GM18507 (cell line): ENCODE results near the gene APP.

ENCODE experiments used
- DNase-seq: peaks from one replicate; pipeline ENCODE4 v3.0.0; 2011; ENCODE audit warnings: low read depth; ENCODE audit not compliant: insufficient read length; ENCODE audit errors: extremely low spot score
- FAIRE-seq: peaks from 2 replicates; lab custom pipeline; 2011; peaks lifted over from hg19 to GRCh38; lab: Jason Lieb, UNC

The APP gene

GRCh38 chr21:25965951-25966707, 204.4 kb downstream of the APP start:
- DNase-seq: no peak
- no peak for FAIRE-seq

GRCh38 chr21:25964926-25965325, 205.6 kb downstream of the APP start:
- DNase-seq (no peak), FAIRE-seq (no peak)

- FAIRE-seq (no peak), DNase-seq (no peak)
Observed at GRCh38 chr21:25964015-25964414, 206.6 kb downstream of the APP start.

GRCh38 chr21:25963181-25963580, 207.4 kb downstream of the APP start:
- FAIRE-seq: no peak
- DNase-seq: no peak

GRCh38 chr21:25961042-25961441, 209.5 kb downstream of the APP start:
- DNase-seq (no peak), FAIRE-seq (no peak)

- DNase-seq (no peak), FAIRE-seq (no peak)
Observed at GRCh38 chr21:25960402-25960801, 210.2 kb downstream of the APP start.

GRCh38 chr21:25959799-25960198, 210.8 kb downstream of the APP start:
- DNase-seq (no peak), FAIRE-seq (no peak)

- DNase-seq: no peak
- FAIRE-seq: no peak
Observed at GRCh38 chr21:25956993-25957714, 213.4 kb downstream of the APP start.

DNA sequence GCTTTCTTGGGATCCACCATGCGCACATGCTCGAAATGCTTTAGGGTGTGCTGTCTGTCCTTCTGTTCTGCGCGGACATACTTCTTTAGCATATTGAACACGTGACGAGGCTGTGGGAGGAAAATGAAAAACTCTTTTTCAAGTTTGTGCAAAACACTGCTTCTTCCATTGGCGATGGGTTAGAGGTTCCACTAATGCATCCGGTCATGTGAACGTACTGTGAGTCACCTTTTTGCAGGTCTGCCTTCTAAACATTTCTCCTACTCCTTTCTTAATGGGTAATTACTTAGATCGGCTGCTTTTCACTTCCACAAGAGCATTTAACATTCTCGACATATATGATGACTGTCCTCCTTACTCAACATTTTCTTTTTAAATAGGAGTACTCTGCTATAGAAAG, 214.9 kb downstream of the APP start:
- DNase-seq: no peak
- no peak for FAIRE-seq

- FAIRE-seq (no peak), DNase-seq (no peak)
Observed at GRCh38 chr21:25953659-25954058, 216.9 kb downstream of the APP start.

DNA sequence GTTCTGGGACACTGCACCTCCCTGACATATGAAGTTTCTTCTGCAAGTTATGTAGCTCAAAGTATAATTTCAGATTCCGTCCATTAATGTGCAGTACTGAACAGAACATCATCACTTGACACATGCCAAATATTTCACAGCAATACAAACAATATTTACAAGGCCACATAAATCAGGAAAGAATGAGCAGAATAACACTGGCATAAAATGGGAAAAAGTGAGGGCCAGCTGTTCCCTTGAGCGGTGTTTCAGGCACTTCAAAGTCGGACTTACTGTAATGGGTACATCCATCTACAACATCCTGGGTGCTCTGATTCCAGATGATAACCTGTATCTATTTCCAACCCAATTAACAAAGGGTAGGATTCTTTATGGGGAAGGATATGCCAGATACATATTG, 217.4 kb downstream of the APP start:
- DNase-seq (no peak), FAIRE-seq (no peak)

DNA sequence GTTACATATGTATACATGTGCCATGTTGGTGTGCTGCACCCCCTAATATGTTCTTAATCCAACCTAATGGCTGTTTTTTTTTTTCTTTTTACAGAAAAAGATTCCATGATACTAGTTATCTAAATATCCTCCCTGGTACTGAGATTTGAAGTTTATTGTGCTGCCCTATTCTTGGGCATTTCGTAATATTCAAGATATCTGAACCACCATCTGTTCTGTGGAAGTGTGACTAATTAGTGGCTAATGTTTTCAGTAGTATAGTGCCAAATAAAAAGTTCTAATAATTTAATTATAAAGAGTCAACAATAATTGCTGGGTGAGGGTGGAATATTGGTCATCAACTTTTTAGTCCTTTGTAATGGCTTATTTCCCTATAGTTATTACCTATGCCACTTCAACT, 218.3 kb downstream of the APP start:
- no peak for DNase-seq
- FAIRE-seq: no peak

DNA sequence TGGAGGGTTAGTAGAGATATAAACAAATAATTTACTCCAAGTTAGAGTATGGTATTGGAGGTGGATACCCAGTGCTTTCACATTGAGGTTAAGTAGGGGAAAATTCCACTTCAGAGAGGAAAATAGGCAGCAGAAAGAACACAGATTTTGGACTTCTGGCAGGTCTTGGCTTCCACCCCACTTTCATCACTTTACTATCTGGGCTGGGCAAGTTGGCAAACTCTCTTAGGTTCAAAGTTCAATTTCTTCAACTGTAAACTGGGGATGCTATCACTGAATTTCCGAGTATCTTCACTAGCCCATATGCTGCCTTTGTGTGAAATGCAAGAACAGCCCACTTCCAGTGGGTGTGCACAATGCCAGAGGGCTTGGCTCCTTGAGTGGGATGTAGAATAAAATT, 220.9 kb downstream of the APP start:
- no peak for FAIRE-seq
- no peak for DNase-seq

DNA sequence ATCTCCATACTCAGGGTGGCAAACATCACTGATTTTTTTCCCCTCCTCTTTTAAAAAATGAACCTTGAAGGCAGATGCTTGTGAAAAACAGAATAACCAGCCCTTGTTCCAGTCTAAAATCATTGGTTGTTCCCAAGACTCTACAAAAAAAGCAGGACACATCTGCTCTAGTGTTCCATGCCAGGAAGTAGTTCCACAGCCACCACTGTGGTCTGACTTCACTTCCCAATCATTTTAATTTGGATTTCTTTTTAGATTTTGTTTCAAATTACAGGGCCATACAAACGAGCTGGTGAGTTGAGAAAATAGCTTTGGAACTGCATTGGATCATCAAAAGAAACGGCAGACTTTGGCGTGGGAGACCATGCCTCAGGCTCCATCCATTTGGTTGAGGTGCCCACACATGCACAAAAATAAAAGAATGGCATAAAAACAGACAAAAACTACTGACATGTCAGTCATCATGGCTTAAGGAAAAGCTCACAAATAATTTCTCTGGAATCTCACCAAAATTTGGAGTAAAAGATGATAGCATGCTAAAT, 225.8 kb downstream of the APP start:
- FAIRE-seq (no peak), DNase-seq (no peak)

- no peak for DNase-seq
- FAIRE-seq: no peak
Observed at GRCh38 chr21:25944082-25944481, 226.5 kb downstream of the APP start.

DNA sequence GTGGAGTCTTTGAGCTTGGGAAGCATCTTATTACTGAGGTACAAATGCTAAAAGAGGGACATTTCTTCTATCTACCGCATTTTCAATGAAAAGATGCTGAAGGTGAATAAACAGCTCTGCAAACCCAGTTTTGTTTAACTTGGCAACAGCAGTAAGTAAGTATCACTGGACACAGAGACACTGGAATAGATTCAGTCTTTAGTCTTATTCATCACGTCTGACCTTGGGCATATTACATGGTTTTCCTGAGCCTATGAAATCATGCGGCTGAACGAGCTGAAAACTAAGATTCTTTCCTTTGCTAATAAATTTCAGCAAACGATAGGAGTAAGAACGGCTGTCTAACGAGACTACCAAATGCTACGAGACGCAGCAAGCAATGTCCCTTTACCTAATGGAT, 228.4 kb downstream of the APP start:
- FAIRE-seq (no peak), DNase-seq (no peak)

- FAIRE-seq (no peak), DNase-seq (no peak)
Observed at GRCh38 chr21:25939396-25939761, 231.2 kb downstream of the APP start.

GRCh38 chr21:25938658-25939395, 231.7 kb downstream of the APP start:
- DNase-seq (no peak), FAIRE-seq (no peak)

DNA sequence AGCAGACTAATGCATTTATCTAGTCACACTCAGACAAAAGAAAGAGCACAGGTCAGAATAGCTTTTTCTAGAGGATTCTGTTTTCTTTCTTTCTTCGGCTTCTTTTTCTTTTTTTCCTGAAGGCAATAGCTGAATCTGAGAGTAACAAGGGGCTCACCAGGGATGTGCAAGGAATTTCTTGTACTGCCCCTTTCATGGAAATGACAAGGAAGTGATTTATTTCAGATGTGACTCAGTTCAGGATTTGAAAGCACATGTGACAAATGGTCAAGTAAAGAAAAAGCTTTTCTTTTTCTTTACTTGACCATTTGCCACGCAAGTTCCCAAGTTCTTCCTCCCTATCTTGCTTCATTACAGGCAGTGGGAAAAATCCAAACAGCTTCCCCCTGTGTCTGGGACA, 233.8 kb downstream of the APP start:
- DNase-seq: no peak
- no peak for FAIRE-seq

- DNase-seq: no peak
- no peak for FAIRE-seq
Observed at GRCh38 chr21:25934771-25935224, 235.8 kb downstream of the APP start.
